Kidney epithelial cell (primary cell): ENCODE measurements around the gene LIME1. TPM values are rescaled to one million over a fixed set of nuclear protein-coding genes. Genes with fewer than 3 reads are reported as not detected.
A peak's percentile ranks its signal among the peaks of the same experiment; 100 is the strongest.

Source experiments
- DNase-seq: peaks from one replicate; pipeline ENCODE4 v3.0.0-alpha.2; 2010; ENCODE audit warnings: low read depth
- H3K27me3 ChIP-seq: 2 replicates; pipeline ENCODE4 v1.6.0; 2011; ENCODE audit warnings: low read length; ENCODE audit not compliant: control insufficient read depth, insufficient read depth
- H3K36me3 ChIP-seq: 2 replicates; pipeline ENCODE4 v1.5.1; 2011; ENCODE audit warnings: low read length; ENCODE audit not compliant: control insufficient read depth, insufficient read depth
- H3K4me3 ChIP-seq: 2 replicates; pipeline ENCODE4 v1.5.1; 2011; ENCODE audit warnings: low read depth, mild to moderate bottlenecking, control low read depth, low read length
- total RNA-seq: library from RNA; depleted of rRNA; stranded (reverse); fragments of >200 nt; gene quantifications from 2 replicates; pipeline ENCODE4 v1.2.3, GENCODE V29; 2015
- TF ChIP-seq, protein P1 (sequence below): IDR thresholded peaks from 2 replicates; pipeline ENCODE4 v1.5.1; 2011; ENCODE audit warnings: mild to moderate bottlenecking, moderate library complexity, low read length, control low read depth, inconsistent platforms; ENCODE audit not compliant: insufficient read depth, poor library complexity, severe bottlenecking

The LIME1 gene
- total RNA-seq, 1 donor from 2014 or later, result 9.4 TPM

DNA sequence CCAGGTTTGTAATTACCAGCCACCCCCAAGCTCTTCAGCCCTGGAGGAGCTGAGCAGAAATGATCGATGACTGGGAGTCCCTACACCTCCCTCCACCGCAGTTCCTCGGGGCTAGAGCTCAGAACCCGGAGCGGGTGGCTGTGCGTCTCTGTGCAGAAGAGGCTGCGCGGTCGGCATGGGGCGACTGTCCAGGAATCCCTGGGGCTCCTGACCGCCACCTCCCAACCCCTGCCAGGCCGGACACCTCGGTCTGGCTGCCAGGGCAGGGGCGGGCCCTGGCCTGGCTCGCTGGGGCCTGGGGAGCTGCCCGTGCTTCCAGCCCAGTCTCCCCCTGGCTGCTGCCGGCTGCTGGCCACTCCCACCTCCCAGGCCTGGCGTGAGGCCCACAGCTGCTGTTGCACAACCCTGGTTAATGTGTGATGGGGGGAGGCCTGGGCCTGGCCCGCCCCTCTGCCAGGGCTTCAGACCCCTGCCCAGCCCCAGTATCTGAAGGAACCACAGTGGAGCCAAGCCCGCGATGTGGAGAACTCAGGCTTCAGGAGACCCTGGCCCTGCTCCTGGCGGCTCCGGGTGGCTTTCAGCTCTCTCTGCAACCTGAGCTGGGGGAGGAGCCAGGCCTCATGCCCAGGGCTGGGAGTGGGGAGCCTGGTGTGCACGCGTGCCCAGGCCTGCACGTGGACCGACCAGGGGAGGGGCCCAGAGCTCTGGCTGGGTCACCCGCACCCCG, 4.3 kb downstream of the LIME1 start:
- DNase-seq, result peak; percentile 16
- Histone ChIP-seq H3K4me3 (peak overlapping the region; percentile 57), H3K36me3 (peaks cover 2% of the 10 kb centered on the region), H3K27me3 (no peaks in the 10 kb centered on the region)
- TF ChIP-seq, protein P1, sequence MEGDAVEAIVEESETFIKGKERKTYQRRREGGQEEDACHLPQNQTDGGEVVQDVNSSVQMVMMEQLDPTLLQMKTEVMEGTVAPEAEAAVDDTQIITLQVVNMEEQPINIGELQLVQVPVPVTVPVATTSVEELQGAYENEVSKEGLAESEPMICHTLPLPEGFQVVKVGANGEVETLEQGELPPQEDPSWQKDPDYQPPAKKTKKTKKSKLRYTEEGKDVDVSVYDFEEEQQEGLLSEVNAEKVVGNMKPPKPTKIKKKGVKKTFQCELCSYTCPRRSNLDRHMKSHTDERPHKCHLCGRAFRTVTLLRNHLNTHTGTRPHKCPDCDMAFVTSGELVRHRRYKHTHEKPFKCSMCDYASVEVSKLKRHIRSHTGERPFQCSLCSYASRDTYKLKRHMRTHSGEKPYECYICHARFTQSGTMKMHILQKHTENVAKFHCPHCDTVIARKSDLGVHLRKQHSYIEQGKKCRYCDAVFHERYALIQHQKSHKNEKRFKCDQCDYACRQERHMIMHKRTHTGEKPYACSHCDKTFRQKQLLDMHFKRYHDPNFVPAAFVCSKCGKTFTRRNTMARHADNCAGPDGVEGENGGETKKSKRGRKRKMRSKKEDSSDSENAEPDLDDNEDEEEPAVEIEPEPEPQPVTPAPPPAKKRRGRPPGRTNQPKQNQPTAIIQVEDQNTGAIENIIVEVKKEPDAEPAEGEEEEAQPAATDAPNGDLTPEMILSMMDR, result peak; percentile 19

DNA sequence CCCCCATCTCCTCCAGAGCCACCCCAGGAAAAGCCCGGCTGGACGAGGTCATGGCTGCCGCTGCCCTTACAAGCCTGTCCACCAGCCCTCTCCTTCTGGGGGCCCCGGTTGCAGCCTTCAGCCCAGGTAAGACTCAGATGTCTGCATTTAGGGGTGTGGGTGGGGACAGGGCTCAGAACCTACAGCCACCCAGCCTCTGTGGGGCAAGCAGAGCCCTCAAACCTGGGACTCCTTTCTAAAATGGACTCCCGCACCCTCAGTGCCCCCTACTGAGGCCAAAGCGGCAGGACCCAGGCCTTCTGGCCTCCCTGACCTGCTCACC, 4.9 kb downstream of the LIME1 start:
- Histone ChIP-seq H3K4me3 (peak overlapping the region; percentile 57), H3K27me3 (no peaks in the 10 kb centered on the region), H3K36me3 (peaks cover 2% of the 10 kb centered on the region)
- DNase-seq, result no peak
- TF ChIP-seq, protein P1, result no peak

DNA sequence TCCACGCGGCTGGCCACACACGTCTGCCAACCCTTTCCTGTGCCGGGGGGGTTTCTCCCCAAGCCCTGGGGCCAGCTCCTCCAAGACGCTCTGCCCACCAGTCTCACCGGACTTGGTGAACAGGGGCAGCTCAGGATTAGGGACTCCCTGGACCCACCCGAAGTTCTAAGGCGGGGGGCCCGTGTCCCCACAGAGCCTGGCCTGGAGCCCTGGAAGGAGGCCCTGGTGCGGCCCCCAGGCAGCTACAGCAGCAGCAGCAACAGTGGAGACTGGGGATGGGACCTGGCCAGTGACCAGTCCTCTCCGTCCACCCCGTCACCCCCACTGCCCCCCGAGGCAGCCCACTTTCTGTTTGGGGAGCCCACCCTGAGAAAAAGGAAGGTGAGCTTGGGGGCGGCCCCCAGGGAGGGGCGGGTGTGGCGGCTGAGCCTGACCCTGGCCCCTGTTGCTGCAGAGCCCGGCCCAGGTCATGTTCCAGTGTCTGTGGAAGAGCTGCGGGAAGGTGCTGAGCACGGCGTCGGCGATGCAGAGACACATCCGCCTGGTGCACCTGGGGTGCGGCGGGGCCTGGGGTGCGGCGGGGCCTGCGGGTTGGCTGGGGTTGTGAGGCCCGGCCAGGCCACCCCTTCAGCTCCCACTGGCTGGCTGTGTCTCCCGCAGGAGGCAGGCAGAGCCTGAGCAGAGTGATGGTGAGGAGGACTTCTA, 5.4 kb downstream of the LIME1 start:
- TF ChIP-seq, protein P1, result no peak
- no peak for DNase-seq
- no peaks in the 10 kb centered on the region for H3K27me3 ChIP-seq
- no peak overlapping the region for H3K4me3 ChIP-seq
- H3K36me3 ChIP-seq, result peaks cover 2% of the 10 kb centered on the region

DNA sequence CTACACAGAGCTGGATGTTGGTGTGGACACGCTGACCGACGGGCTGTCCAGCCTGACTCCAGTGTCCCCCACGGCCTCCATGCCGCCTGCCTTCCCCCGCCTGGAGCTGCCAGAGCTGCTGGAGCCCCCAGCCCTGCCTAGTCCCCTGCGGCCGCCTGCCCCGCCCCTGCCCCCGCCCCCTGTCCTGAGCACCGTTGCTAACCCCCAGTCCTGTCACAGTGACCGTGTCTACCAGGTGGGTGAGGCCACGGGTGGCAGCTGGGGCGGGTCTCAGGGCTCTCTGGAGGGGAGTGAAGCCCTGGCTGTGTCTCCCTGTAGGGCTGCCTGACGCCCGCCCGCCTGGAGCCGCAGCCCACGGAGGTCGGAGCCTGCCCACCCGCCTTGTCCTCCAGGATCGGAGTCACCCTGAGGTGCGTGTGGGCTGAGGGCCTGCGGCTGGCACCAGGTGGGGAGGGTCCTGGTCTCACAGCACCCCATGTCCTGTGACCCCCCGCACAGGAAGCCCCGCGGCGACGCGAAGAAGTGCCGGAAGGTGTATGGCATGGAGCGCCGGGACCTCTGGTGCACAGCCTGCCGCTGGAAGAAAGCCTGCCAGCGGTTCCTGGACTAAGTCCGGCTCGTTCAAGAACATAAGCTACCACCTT, 6.0 kb downstream of the LIME1 start:
- H3K36me3 ChIP-seq, result peaks cover 2% of the 10 kb centered on the region
- no peak for DNase-seq
- H3K27me3 ChIP-seq, result no peaks in the 10 kb centered on the region
- no peak overlapping the region for H3K4me3 ChIP-seq
- TF ChIP-seq, protein P1, result no peak

DNA sequence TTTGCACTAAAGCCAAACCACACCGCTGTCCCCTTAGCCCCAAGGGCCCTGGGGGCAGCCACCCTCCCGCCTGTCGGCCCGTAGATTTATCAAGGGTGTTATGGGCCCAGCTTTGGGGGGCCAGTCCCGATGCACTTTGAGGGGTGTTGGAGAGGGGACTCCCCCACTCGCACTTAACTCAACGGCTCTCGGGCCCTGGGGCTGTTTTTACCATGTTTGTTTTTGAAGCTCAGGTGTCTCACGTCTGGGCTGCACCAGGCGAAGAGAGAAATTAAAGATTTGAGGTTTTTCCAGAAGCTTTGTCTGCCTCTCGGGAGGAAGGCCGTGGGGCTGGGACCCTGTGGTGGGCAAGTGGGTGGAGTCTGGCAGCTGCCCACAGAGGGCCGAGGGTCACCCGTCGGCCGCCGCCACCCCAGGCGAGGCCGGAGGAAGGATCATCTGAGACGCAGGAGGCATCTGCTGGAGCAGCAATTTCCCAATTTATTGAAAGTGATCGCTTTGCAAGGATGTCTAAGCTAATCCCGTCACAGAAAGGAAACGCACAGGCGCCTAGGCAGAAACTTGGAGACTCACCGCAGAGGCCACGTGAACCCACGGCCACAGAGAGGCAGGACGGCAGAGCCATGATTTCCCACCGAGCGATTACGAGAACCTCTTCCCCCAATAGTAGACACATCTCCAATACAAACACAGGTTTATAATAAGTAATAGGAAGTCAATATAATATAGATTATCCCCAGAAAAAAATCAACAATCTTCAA, 6.9 kb downstream of the LIME1 start:
- TF ChIP-seq, protein P1, result no peak
- H3K36me3 ChIP-seq, result peaks cover 2% of the 10 kb centered on the region
- H3K27me3 ChIP-seq, result no peaks in the 10 kb centered on the region
- DNase-seq, result no peak
- no peak overlapping the region for H3K4me3 ChIP-seq
